Astrocyte (in vitro differentiated cells and primary cell): ENCODE results near the gene SOX5. TPM values are rescaled to one million over a fixed set of nuclear protein-coding genes. Genes with fewer than 3 reads are reported as not detected.

Experiments
- DNase-seq: peaks from one replicate; pipeline ENCODE4 v3.0.0-alpha.2; 2010; ENCODE audit warnings: low read depth
- FAIRE-seq: peaks from 2 replicates; lab custom pipeline; 2011; peaks lifted over from hg19 to GRCh38; lab: Jason Lieb, UNC
- H2AFZ ChIP-seq: 2 replicates; pipeline ENCODE4 v1.6.0; 2012; ENCODE audit warnings: low read depth, low read length, inconsistent platforms
- H3K27ac ChIP-seq: 2 replicates; pipeline ENCODE4 v1.5.1; 2011; ENCODE audit warnings: low read depth, low read length, inconsistent platforms
- H3K27me3 ChIP-seq: 2 replicates; pipeline ENCODE4 v1.6.0; 2011; ENCODE audit warnings: low read length, inconsistent platforms; ENCODE audit not compliant: insufficient read depth
- H3K36me3 ChIP-seq: 2 replicates; pipeline ENCODE4 v1.5.1; 2011; ENCODE audit warnings: low read length, inconsistent platforms; ENCODE audit not compliant: insufficient read depth
- H3K4me1 ChIP-seq: 2 replicates; pipeline ENCODE4 v1.5.1; 2011; ENCODE audit warnings: low read length, inconsistent platforms; ENCODE audit not compliant: insufficient read depth
- H3K4me2 ChIP-seq: 2 replicates; pipeline ENCODE4 v1.6.0; 2012; ENCODE audit warnings: low read length, inconsistent platforms
- H3K4me3 ChIP-seq: 2 replicates; pipeline ENCODE4 v1.5.1; 2011; ENCODE audit warnings: low read depth, mild to moderate bottlenecking, low read length, inconsistent platforms; ENCODE audit not compliant: insufficient read depth
- H3K79me2 ChIP-seq: 2 replicates; pipeline ENCODE4 v1.6.0; 2012; ENCODE audit warnings: mild to moderate bottlenecking, low read length, inconsistent platforms; ENCODE audit not compliant: insufficient read depth
- H3K9ac ChIP-seq: 2 replicates; pipeline ENCODE4 v1.6.0; 2012; ENCODE audit warnings: mild to moderate bottlenecking, low read length, inconsistent platforms
- H3K9me3 ChIP-seq: 2 replicates; pipeline ENCODE4 v1.5.1; 2012; ENCODE audit warnings: low read depth, mild to moderate bottlenecking, low read length, inconsistent platforms; ENCODE audit not compliant: insufficient read depth
- H4K20me1 ChIP-seq: 2 replicates; pipeline ENCODE4 v1.6.0; 2012; ENCODE audit warnings: low read length, inconsistent platforms; ENCODE audit not compliant: insufficient read depth
- H3K27ac Mint-ChIP-seq: one replicate; pipeline ENCODE4 v1.8.0; 2021; ENCODE audit warnings: mild to moderate bottlenecking, mixed read lengths; ENCODE audit not compliant: unreplicated experiment
- H3K27me3 Mint-ChIP-seq: one replicate; pipeline ENCODE4 v1.8.0; 2021; ENCODE audit warnings: low read depth, mixed read lengths; ENCODE audit not compliant: unreplicated experiment
- H3K36me3 Mint-ChIP-seq: one replicate; pipeline ENCODE4 v1.8.0; 2021; ENCODE audit warnings: low read depth, mixed read lengths; ENCODE audit not compliant: unreplicated experiment
- H3K4me1 Mint-ChIP-seq: one replicate; pipeline ENCODE4 v1.8.0; 2021; ENCODE audit warnings: low read depth, mixed read lengths; ENCODE audit not compliant: unreplicated experiment
- H3K4me3 Mint-ChIP-seq: one replicate; pipeline ENCODE4 v1.8.0; 2021; ENCODE audit warnings: mild to moderate bottlenecking, moderate library complexity, mixed read lengths; ENCODE audit not compliant: unreplicated experiment
- H3K9me3 Mint-ChIP-seq: one replicate; pipeline ENCODE4 v1.8.0; 2021; ENCODE audit warnings: mild to moderate bottlenecking, mixed read lengths; ENCODE audit not compliant: unreplicated experiment
- CTCF ChIP-seq: IDR thresholded peaks from 2 replicates; pipeline ENCODE4 v1.5.1; 2011; ENCODE audit warnings: low read depth, mild to moderate bottlenecking, inconsistent platforms, low read length, moderate library complexity; ENCODE audit not compliant: insufficient read depth
- EZH2 ChIP-seq: IDR thresholded peaks from 2 replicates; pipeline ENCODE4 v1.6.1; 2012; ENCODE audit warnings: mild to moderate bottlenecking, low read length, inconsistent platforms; ENCODE audit not compliant: insufficient read depth
- total RNA-seq: library from RNA; stranded (reverse); gene quantifications from 2 replicates; pipeline ENCODE4 v1.2.1, GENCODE V29; 2021

The SOX5 gene
- total RNA-seq, 1 donor from 2014 or later = 13.7 TPM

GRCh38 chr12:23731035-23731434, 218.4 kb downstream of the SOX5 start:
- Mint-ChIP-seq H3K27ac (no peak overlapping the region), H3K9me3 (no peaks in the 10 kb centered on the region), H3K4me3 (no peak overlapping the region), H3K4me1 (peaks cover 12% of the 10 kb centered on the region), H3K36me3 (peaks cover 3% of the 10 kb centered on the region), H3K27me3 (no peaks in the 10 kb centered on the region)
- Histone ChIP-seq H3K4me2 (no peak overlapping the region), H3K27me3 (no peaks in the 10 kb centered on the region), H3K36me3 (no peaks in the 10 kb centered on the region), H3K9me3 (no peaks in the 10 kb centered on the region), H3K9ac (no peak overlapping the region), H3K27ac (no peak overlapping the region), H3K4me1 (no peaks in the 10 kb centered on the region), H3K4me3 (no peak overlapping the region), H4K20me1 (no peaks in the 10 kb centered on the region), H2AFZ (no peak overlapping the region), H3K79me2 (no peaks in the 10 kb centered on the region)
- FAIRE-seq = no peak
- no peak for TF ChIP-seq CTCF
- no peak for TF ChIP-seq EZH2
- DNase-seq = no peak

DNA sequence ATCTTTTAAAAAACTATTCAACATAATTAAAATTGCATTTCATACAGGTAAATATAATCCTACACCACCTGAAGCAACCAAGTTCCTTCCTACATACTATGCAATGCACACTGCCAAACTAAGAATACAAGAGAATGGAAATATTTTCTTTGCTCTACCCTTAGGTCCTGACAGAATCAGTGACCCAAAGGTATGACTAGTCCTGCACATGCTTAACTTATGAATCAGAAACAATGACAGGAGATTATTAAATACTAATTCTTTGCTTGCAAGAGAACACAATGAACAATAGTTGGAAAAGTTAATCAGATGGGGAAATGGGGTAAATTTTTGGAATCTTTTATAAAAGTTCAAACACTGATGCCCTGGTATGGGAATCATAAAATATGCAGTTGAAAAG, 220.1 kb downstream of the SOX5 start:
- Mint-ChIP-seq H3K9me3 (no peaks in the 10 kb centered on the region), H3K27me3 (no peaks in the 10 kb centered on the region), H3K27ac (no peak overlapping the region), H3K4me1 (peaks cover 10% of the 10 kb centered on the region), H3K4me3 (no peak overlapping the region), H3K36me3 (peaks cover 3% of the 10 kb centered on the region)
- Histone ChIP-seq H3K4me2 (no peak overlapping the region), H3K9ac (no peak overlapping the region), H3K36me3 (no peaks in the 10 kb centered on the region), H3K9me3 (no peaks in the 10 kb centered on the region), H3K79me2 (no peaks in the 10 kb centered on the region), H3K4me3 (no peak overlapping the region), H3K27ac (no peak overlapping the region), H3K27me3 (no peaks in the 10 kb centered on the region), H4K20me1 (no peaks in the 10 kb centered on the region), H2AFZ (no peak overlapping the region), H3K4me1 (no peaks in the 10 kb centered on the region)
- DNase-seq (peak; percentile 35), FAIRE-seq (no peak)
- TF ChIP-seq EZH2 (no peak), CTCF (no peak)

GRCh38 chr12:23726646-23727045, 222.8 kb downstream of the SOX5 start:
- no peak overlapping the region for H3K4me3 Mint-ChIP-seq
- TF ChIP-seq EZH2 = no peak
- no peak overlapping the region for H3K27ac ChIP-seq
- H3K4me1 ChIP-seq = no peaks in the 10 kb centered on the region
- DNase-seq (no peak), FAIRE-seq (no peak)
- H4K20me1 ChIP-seq = no peaks in the 10 kb centered on the region
- no peak overlapping the region for H3K27ac Mint-ChIP-seq
- H3K36me3 Mint-ChIP-seq = no peaks in the 10 kb centered on the region
- H3K9ac ChIP-seq = no peak overlapping the region
- H3K27me3 ChIP-seq = no peaks in the 10 kb centered on the region
- H3K27me3 Mint-ChIP-seq = no peaks in the 10 kb centered on the region
- H3K9me3 Mint-ChIP-seq = no peaks in the 10 kb centered on the region
- no peak overlapping the region for H3K4me3 ChIP-seq
- H3K36me3 ChIP-seq = no peaks in the 10 kb centered on the region
- peaks cover 10% of the 10 kb centered on the region for H3K4me1 Mint-ChIP-seq
- no peak overlapping the region for H3K4me2 ChIP-seq
- H2AFZ ChIP-seq = no peak overlapping the region
- no peaks in the 10 kb centered on the region for H3K9me3 ChIP-seq
- no peaks in the 10 kb centered on the region for H3K79me2 ChIP-seq
